ENCODE measurements around the gene MRPL20. TPM values are rescaled to one million over a fixed set of nuclear protein-coding genes. Genes with fewer than 3 reads are reported as not detected.
A peak's percentile ranks its signal among the peaks of the same experiment; 100 is the strongest.

MRPL20 gene
- polyA plus RNA-seq, 3 donors, result 84.3 to 186 (median 156) TPM

DNA sequence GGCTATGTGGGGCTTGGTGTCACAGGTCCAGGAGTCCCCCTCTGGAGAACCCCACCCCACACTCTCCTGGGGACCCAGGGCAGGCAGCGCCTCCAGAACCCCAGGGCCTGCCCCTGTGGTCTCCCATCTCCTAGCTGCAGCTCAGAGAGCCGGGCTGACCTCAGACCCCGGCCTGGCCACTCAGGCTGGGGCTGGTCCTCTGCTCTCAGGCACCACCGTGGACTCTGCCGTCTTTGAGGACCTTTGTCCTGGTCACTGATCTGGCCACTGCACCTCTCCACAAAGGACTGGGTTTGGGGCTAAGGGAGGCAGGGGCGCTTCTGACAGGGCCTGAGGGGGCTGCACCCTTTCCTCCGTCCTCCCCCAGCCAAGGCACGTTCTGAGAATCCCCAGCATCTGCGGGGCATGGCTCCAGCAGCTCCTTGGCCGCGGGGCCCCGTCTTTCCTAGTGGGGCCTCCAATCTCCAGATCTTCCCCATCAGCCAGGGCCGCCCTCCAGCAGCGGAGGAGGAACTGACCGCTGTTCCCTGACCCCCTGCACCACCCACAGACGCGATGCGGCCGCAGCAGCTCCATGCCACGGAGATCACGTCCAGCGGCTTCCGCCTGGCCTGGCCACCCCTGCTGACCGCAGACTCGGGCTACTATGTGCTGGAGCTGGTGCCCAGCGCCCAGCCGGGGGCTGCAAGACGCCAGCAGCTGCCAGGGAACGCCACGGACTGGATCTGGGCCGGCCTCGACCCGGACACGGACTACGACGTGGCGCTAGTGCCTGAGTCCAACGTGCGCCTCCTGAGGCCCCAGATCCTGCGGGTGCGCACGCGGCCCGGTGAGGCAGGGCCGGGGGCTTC, 31.7 kb upstream of the MRPL20 start:
- Histone ChIP-seq H2AFZ (ENCODE audit: insufficient read depth, low read depth, low read length, poor library complexity, severe bottlenecking) (no peak overlapping the region), H3K9ac (ENCODE audit: insufficient read depth, low read length, poor library complexity, severe bottlenecking) (no peak overlapping the region), H3K4me2 (replicated peaks; ENCODE audit: extremely low read depth, low read length, poor library complexity, severe bottlenecking) (no peak overlapping the region), H3K27ac (ENCODE audit: low read depth in 1 of 2, low read length in 2 of 2) (no peak overlapping the region), H3K4me3 (replicated peaks in 1 of 3; ENCODE audit: low read depth in 2 of 3, low read length in 3 of 3) (no peak overlapping the region), H3K9me3 (replicated peaks in 1 of 2; ENCODE audit: control insufficient read depth in 1 of 2, insufficient read depth in 1 of 2, low read length in 2 of 2) (no peaks in the 10 kb centered on the region), H4K20me1 (ENCODE audit: insufficient read depth, low read length) (no peaks in the 10 kb centered on the region), H3K27me3 (ENCODE audit: control insufficient read depth in 2 of 2, insufficient read depth in 2 of 2, low read length in 2 of 2) (peaks cover 19 to 35% of the 10 kb centered on the region in 2 donors), H3K79me2 (ENCODE audit: insufficient read depth, low read length) (no peaks in the 10 kb centered on the region), H3K4me1 (ENCODE audit: control insufficient read depth in 1 of 2, insufficient read depth in 2 of 2, low read length in 2 of 2) (peaks cover 8 to 18% of the 10 kb centered on the region in 2 donors), H3K36me3 (replicated peaks in 1 of 2; ENCODE audit: control insufficient read depth in 1 of 2, insufficient read depth in 2 of 2, low read length in 2 of 2) (no peaks in the 10 kb centered on the region)
- intact Hi-C loops (cut with micrococcal nuclease), result no loop called here
- H3K4me1 Mint-ChIP-seq, result peaks cover 12% of the 10 kb centered on the region
- H3K4me3 Mint-ChIP-seq, result peak overlapping the region in 1 of 2 donors; percentile 39
- peak overlapping the region in 1 of 7 donors; percentile 14 for H3K27ac Mint-ChIP-seq
- DNase-seq, result no peak
- TF ChIP-seq, protein P1, sequence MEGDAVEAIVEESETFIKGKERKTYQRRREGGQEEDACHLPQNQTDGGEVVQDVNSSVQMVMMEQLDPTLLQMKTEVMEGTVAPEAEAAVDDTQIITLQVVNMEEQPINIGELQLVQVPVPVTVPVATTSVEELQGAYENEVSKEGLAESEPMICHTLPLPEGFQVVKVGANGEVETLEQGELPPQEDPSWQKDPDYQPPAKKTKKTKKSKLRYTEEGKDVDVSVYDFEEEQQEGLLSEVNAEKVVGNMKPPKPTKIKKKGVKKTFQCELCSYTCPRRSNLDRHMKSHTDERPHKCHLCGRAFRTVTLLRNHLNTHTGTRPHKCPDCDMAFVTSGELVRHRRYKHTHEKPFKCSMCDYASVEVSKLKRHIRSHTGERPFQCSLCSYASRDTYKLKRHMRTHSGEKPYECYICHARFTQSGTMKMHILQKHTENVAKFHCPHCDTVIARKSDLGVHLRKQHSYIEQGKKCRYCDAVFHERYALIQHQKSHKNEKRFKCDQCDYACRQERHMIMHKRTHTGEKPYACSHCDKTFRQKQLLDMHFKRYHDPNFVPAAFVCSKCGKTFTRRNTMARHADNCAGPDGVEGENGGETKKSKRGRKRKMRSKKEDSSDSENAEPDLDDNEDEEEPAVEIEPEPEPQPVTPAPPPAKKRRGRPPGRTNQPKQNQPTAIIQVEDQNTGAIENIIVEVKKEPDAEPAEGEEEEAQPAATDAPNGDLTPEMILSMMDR (IDR thresholded peaks at IDR 0.05), result no peak
- H3K9me3 Mint-ChIP-seq, result peaks cover 0 to 8% (median 0%) of the 10 kb centered on the region in 7 donors
- 92% methylated on average over 44 of the region's 45 CpGs for WGBS (ENCODE audit: insufficient coverage)
- H3K36me3 Mint-ChIP-seq, result peaks cover 1 to 2% of the 10 kb centered on the region in 2 donors
- H3K27me3 Mint-ChIP-seq (ENCODE audit: low read depth in 3 of 3), result peaks cover 20 to 58% (median 31%) of the 10 kb centered on the region in 3 donors

DNA sequence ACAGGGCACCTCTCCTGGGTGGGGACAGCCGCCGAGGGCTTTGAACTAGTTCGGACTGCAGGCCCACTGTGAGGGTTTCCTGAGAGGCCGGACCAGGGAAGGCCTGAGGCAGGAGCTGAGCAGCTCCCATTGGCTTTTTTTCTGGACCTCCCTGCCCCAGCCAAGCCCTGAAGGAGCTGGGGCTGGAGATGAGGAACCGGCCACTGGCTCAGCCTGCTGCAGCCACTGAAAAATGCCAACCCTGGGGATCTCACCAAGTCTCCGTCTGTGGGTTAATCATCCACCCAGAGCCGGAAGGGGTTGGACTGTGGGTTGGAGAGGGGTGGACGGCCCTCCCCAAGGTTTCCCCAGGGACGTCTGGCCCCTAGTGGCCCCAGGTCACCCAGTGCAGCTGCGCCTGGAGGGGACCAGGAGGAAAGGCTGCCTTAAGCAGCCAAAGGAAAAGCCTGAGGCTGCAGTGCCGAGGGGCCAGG, 30.8 kb upstream of the MRPL20 start:
- Histone ChIP-seq H3K36me3 (replicated peaks in 1 of 2; ENCODE audit: control insufficient read depth in 1 of 2, insufficient read depth in 2 of 2, low read length in 2 of 2) (no peaks in the 10 kb centered on the region), H3K79me2 (ENCODE audit: insufficient read depth, low read length) (no peaks in the 10 kb centered on the region), H3K27me3 (ENCODE audit: control insufficient read depth in 2 of 2, insufficient read depth in 2 of 2, low read length in 2 of 2) (peaks cover 19 to 43% of the 10 kb centered on the region in 2 donors), H3K9ac (ENCODE audit: insufficient read depth, low read length, poor library complexity, severe bottlenecking) (no peak overlapping the region), H4K20me1 (ENCODE audit: insufficient read depth, low read length) (no peaks in the 10 kb centered on the region), H3K9me3 (replicated peaks in 1 of 2; ENCODE audit: control insufficient read depth in 1 of 2, insufficient read depth in 1 of 2, low read length in 2 of 2) (peaks cover 0 to 6% of the 10 kb centered on the region in 2 donors), H3K4me2 (replicated peaks; ENCODE audit: extremely low read depth, low read length, poor library complexity, severe bottlenecking) (no peak overlapping the region), H2AFZ (ENCODE audit: insufficient read depth, low read depth, low read length, poor library complexity, severe bottlenecking) (no peak overlapping the region), H3K27ac (ENCODE audit: low read depth in 1 of 2, low read length in 2 of 2) (no peak overlapping the region), H3K4me1 (ENCODE audit: control insufficient read depth in 1 of 2, insufficient read depth in 2 of 2, low read length in 2 of 2) (peaks cover 8 to 18% of the 10 kb centered on the region in 2 donors), H3K4me3 (replicated peaks in 1 of 3; ENCODE audit: low read depth in 2 of 3, low read length in 3 of 3) (no peak overlapping the region)
- intact Hi-C loops (cut with micrococcal nuclease), result no loop called here
- 54% methylated on average over 11 of the region's 11 CpGs for WGBS (ENCODE audit: insufficient coverage)
- H3K27me3 Mint-ChIP-seq (ENCODE audit: low read depth in 3 of 3), result peaks cover 27 to 65% (median 36%) of the 10 kb centered on the region in 3 donors
- TF ChIP-seq, protein P1 (IDR thresholded peaks at IDR 0.05), result no peak
- peaks cover 1 to 2% of the 10 kb centered on the region in 2 donors for H3K36me3 Mint-ChIP-seq
- no peak overlapping the region for H3K4me3 Mint-ChIP-seq
- peaks cover 0 to 8% (median 0%) of the 10 kb centered on the region in 7 donors for H3K9me3 Mint-ChIP-seq
- H3K27ac Mint-ChIP-seq, result no peak overlapping the region
- no peak for DNase-seq
- H3K4me1 Mint-ChIP-seq, result peaks cover 12% of the 10 kb centered on the region

Data from CD14-positive monocyte (primary cell).